HCT116 (cell line): ENCODE data around the gene TCEA3. TPM values are rescaled to one million over a fixed set of nuclear protein-coding genes. Genes with fewer than 3 reads are reported as not detected.

Experiments
- ATAC-seq: fragments of 200-7000 bp; cut with Tn5 transposase; 2 replicates; pipeline ENCODE4 v1.9.1; 2020; ENCODE audit warnings: mild to moderate bottlenecking, moderate library complexity
- BruUV-seq: library from RNA; stranded (reverse); fragments of 400-500 nt; replicated peaks from 2 replicates; lab custom pipeline; 2021; lab: Mats Ljungman, UMichigan
- CTCF ChIA-PET: fragments of 300-600 bp; sonication (Branson Sonifier 250); formaldehyde crosslinking; loops from one replicate; lab custom pipeline; 2021; ENCODE audit warnings: antibody characterized with exemption; lab: Charles Lee
- POLR2A ChIA-PET: fragments of 300-600, 350-600 bp; sonication (Branson Sonifier 250); formaldehyde crosslinking; loops from one replicate; lab custom pipeline; 2021; ENCODE audit warnings: antibody characterized with exemption; lab: Charles Lee
- RAD21 ChIA-PET, 2 experiments: fragments of 300-600 bp; sonication (Branson Sonifier 250); formaldehyde crosslinking; loops; one replicate each; lab custom pipeline; 2023; ENCODE audit warnings: low total read pairs in 2 of 2; ENCODE audit not compliant: uncharacterized antibody in 2 of 2, unreplicated experiment in 2 of 2, low non-redundant PET in 1 of 2; lab: Charles Lee
- DNase-seq: peaks from one replicate; pipeline ENCODE4 v3.0.0-alpha.2; 2010; ENCODE audit warnings: low read depth, low spot score
- H2AFZ ChIP-seq: fragments of 200-600 bp; shearing (Covaris generic), sonication (generic); 2 replicates; pipeline ENCODE4 v1.6.1; 2017; ENCODE audit warnings: low read depth, mixed run types, mixed read lengths, antibody characterized with exemption, low read length; ENCODE audit not compliant: poor library complexity, severe bottlenecking
- H3K27ac ChIP-seq: 2 replicates; pipeline ENCODE4 v1.5.1; 2012; ENCODE audit warnings: low read depth, low read length
- H3K27me3 ChIP-seq: fragments of 200-600 bp; sonication (generic); 2 replicates; pipeline ENCODE4 v1.6.1; 2016; ENCODE audit warnings: mixed run types, low read length, mixed read lengths; ENCODE audit not compliant: insufficient read depth
- H3K36me3 ChIP-seq, 2 experiments: fragments of 200-500 bp in 1 of 2; fragments of 200-600 bp in 1 of 2; sonication (Bioruptor generic) in 1 of 2; sonication (generic) in 1 of 2; 2 replicates each; pipeline versions ENCODE4 v1.5.1 to v1.6.1; 2014 to 2016; ENCODE audit warnings: low read length in 2 of 2, inconsistent platforms in 1 of 2, mixed read lengths in 1 of 2, mixed run types in 1 of 2; ENCODE audit not compliant: insufficient read depth in 2 of 2, control insufficient read depth in 1 of 2
- H3K4me1 ChIP-seq, 2 experiments: fragments of 200-600 bp in 1 of 2; sonication (generic) in 1 of 2; 2 replicates each; pipeline versions ENCODE4 v1.5.1 to v1.6.1; 2012 to 2017; ENCODE audit warnings: low read length in 2 of 2, inconsistent platforms in 1 of 2, mild to moderate bottlenecking in 1 of 2, mixed read lengths in 1 of 2, mixed run types in 1 of 2, moderate library complexity in 1 of 2; ENCODE audit not compliant: insufficient read depth in 2 of 2, control insufficient read depth in 1 of 2
- H3K4me2 ChIP-seq: fragments of 200-600 bp; sonication (generic); 2 replicates; pipeline ENCODE4 v1.6.1; 2017; ENCODE audit warnings: mixed run types, low read length, mixed read lengths
- H3K4me3 ChIP-seq, 2 experiments: fragments of 200-600 bp in 1 of 2; sonication (generic) in 1 of 2; replicated peaks in 1 of 2; 2 replicates each; pipeline ENCODE4 v1.5.1; 2011 to 2016; ENCODE audit warnings: low read length in 2 of 2, control low read depth in 1 of 2, low read depth in 1 of 2, mild to moderate bottlenecking in 1 of 2, mixed read lengths in 1 of 2, mixed run types in 1 of 2
- H3K79me2 ChIP-seq: fragments of 200-600 bp; sonication (generic); 2 replicates; pipeline ENCODE4 v1.6.1; 2017; ENCODE audit warnings: mild to moderate bottlenecking, mixed run types, low read length, moderate library complexity, mixed read lengths; ENCODE audit not compliant: insufficient read depth
- H3K9ac ChIP-seq: fragments of 200-600 bp; sonication (generic); 2 replicates; pipeline ENCODE4 v1.6.1; 2016; ENCODE audit warnings: low read length, mixed read lengths
- H3K9me2 ChIP-seq: fragments of 200-600 bp; sonication (generic), shearing (Covaris generic); 2 replicates; pipeline ENCODE4 v1.6.1; 2017; ENCODE audit warnings: mixed run types, mild to moderate bottlenecking, moderate library complexity; ENCODE audit not compliant: insufficient read depth
- H3K9me3 ChIP-seq, 2 experiments: fragments of 200-500 bp in 1 of 2; fragments of 200-600 bp in 1 of 2; sonication (Bioruptor generic) in 1 of 2; sonication (generic) in 1 of 2; 2 replicates each; pipeline ENCODE4 v1.6.1; 2014 to 2017; ENCODE audit warnings: low read length in 2 of 2, mixed read lengths in 2 of 2, inconsistent platforms in 1 of 2, low read depth in 1 of 2, mild to moderate bottlenecking in 1 of 2, mixed run types in 1 of 2, moderate library complexity in 1 of 2; ENCODE audit not compliant: control insufficient read depth in 1 of 2, insufficient read depth in 1 of 2
- H4K20me1 ChIP-seq: fragments of 200-600 bp; sonication (generic), shearing (Covaris generic); 2 replicates; pipeline ENCODE4 v1.6.1; 2017; ENCODE audit warnings: mixed run types, mild to moderate bottlenecking, moderate library complexity; ENCODE audit not compliant: insufficient read depth
- CTCF ChIP-seq, 3 experiments: fragments of 200-600 bp in 1 of 3; sonication (generic) in 1 of 3; IDR thresholded peaks in 2 of 3; conservative IDR thresholded peaks in 1 of 3; 2 replicates each; pipeline ENCODE4 v1.5.1; 2012 to 2017; ENCODE audit warnings: low read depth in 2 of 3, low read length in 2 of 3, antibody characterized with exemption in 1 of 3, borderline replicate concordance in 1 of 3, control low read depth in 1 of 3, mild to moderate bottlenecking in 1 of 3, mixed read lengths in 1 of 3, mixed run types in 1 of 3, moderate library complexity in 1 of 3; ENCODE audit not compliant: insufficient read depth in 1 of 3
- SP1 ChIP-seq: IDR thresholded peaks from 2 replicates; pipeline ENCODE4 v1.6.1; 2012; ENCODE audit warnings: low read depth
- ZBTB33 ChIP-seq: IDR thresholded peaks from 2 replicates; pipeline ENCODE4 v1.6.1; 2011; ENCODE audit warnings: mild to moderate bottlenecking, low read length, moderate library complexity; ENCODE audit not compliant: insufficient replicate concordance; ENCODE audit errors: extremely low read depth
- ZNF274 ChIP-seq: fragments of 200-500 bp; sonication (Bioruptor generic); IDR thresholded peaks from 2 replicates; pipeline ENCODE4 v1.6.1; 2014; ENCODE audit warnings: mild to moderate bottlenecking, low read depth, low read length, inconsistent platforms
- intact Hi-C: fragments of 100-400 bp; cut with micrococcal nuclease; formaldehyde crosslinking; loops from 2 replicates; pipeline ENCODE4 v1.10.0; 2022
- total RNA-seq: library from RNA; stranded (reverse); gene quantifications from one replicate; pipeline ENCODE4 v1.2.1, GENCODE V29; 2021; ENCODE audit not compliant: unreplicated experiment
- TF ChIP-seq, protein P1 (sequence below): IDR thresholded peaks from 2 replicates; pipeline ENCODE4 v1.6.1; 2012

The TCEA3 gene
- total RNA-seq, 1 experiment from 2014 or later = 3.7 TPM

DNA sequence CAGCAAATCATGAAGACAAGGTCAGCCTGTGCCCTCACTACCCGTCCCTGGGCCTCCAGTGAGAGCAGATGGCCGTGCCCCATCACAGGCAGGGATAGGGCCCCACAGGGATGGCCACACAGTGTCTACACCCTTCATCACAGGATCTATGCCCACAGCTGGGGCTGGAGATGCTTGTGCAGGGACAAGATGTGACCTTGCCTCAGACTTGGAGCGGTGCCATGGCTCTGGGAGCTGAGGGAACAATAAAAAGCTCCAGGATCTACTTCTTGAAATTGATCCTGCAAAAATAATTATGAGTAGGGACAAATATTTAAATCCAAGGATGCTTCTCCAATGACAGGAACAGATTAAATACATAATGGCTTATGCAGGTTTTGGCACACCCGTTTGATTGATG, 25.4 kb upstream of the TCEA3 start (continued):
- TF ChIP-seq CTCF (IDR thresholded peaks at IDR 0.05 in 2 of 3, conservative IDR thresholded peaks at IDR 0.05 in 1 of 3; ENCODE audit: borderline replicate concordance in 1 of 3, insufficient read depth in 1 of 3, low read depth in 2 of 3, low read length in 2 of 3) = no peak
- TF ChIP-seq ZNF274 = no peak

DNA sequence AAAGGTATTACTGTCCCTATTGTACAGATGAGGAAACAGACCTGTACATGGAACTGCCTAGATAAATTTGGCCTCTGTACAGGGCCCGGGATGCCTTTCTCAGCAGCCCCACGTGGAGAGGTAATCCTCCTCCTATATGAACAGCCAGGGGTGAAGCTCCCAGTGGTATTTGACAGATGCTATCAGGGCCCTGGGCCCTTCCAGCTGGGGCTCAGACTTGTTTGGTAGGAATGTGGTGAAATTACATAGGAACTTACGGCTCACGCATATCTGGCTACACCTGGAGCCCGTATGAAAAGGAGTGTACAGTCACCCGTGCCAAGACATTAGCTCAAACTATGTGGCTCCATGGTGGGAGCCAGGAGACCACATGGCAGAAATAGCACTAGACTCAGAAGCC, 24.8 kb upstream of the TCEA3 start:
- ChIA-PET POLR2A (no interaction called here), CTCF (interaction anchor here (1.0 to 1.2 kb wide), 2 partner anchors 46 to 47 kb away, joined by 3 to 4 read pairs; no protein-coding TSS in a partner anchor), RAD21 (no interaction called here)
- no peaks in the 10 kb centered on the region for H3K9me3 ChIP-seq
- H3K9ac ChIP-seq = no peak overlapping the region
- DNase-seq (no peak), ATAC-seq (no peak)
- H3K4me2 ChIP-seq = no peak overlapping the region
- H2AFZ ChIP-seq = no peak overlapping the region
- no TSS peak for BruUV-seq
- intact Hi-C loops = no loop called here
- no peaks in the 10 kb centered on the region for H3K9me2 ChIP-seq
- no peaks in the 10 kb centered on the region for H3K27me3 ChIP-seq
- no peak overlapping the region for H3K4me3 ChIP-seq
- H3K27ac ChIP-seq = no peak overlapping the region
- no peaks in the 10 kb centered on the region for H4K20me1 ChIP-seq
- H3K79me2 ChIP-seq = no peaks in the 10 kb centered on the region
- no peak for TF ChIP-seq SP1
- TF ChIP-seq, protein P1, sequence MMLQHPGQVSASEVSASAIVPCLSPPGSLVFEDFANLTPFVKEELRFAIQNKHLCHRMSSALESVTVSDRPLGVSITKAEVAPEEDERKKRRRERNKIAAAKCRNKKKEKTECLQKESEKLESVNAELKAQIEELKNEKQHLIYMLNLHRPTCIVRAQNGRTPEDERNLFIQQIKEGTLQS = no peak
- H3K36me3 ChIP-seq = no peaks in the 10 kb centered on the region
- H3K4me1 ChIP-seq = peaks cover 14 to 21% of the 10 kb centered on the region in 2 experiments

GRCh38 chr1:23448846-23449245, 24.3 kb upstream of the TCEA3 start:
- H3K9ac ChIP-seq = no peak overlapping the region
- no TSS peak for BruUV-seq
- ATAC-seq (no peak), DNase-seq (no peak)
- intact Hi-C loops = no loop called here
- H3K4me1 ChIP-seq = peaks cover 14 to 21% of the 10 kb centered on the region in 2 experiments
- no peak overlapping the region for H3K4me2 ChIP-seq
- H3K4me3 ChIP-seq = no peak overlapping the region
- no peak overlapping the region for H3K27ac ChIP-seq
- no peaks in the 10 kb centered on the region for H4K20me1 ChIP-seq
- no peaks in the 10 kb centered on the region for H3K27me3 ChIP-seq
- H2AFZ ChIP-seq = no peak overlapping the region
- H3K36me3 ChIP-seq = no peaks in the 10 kb centered on the region
- H3K9me3 ChIP-seq = no peaks in the 10 kb centered on the region
- ChIA-PET CTCF (interaction anchor here (1.0 to 1.2 kb wide), 2 partner anchors 45 to 48 kb away, joined by 3 to 4 read pairs; no protein-coding TSS in a partner anchor), POLR2A (no interaction called here), RAD21 (no interaction called here)
- no peaks in the 10 kb centered on the region for H3K79me2 ChIP-seq
- no peak for TF ChIP-seq ZBTB33
- H3K9me2 ChIP-seq = no peaks in the 10 kb centered on the region
